Aorta (tissue), 5 donors: ENCODE data around the gene PSMD3. TPM values are rescaled to one million over a fixed set of nuclear protein-coding genes. Genes with fewer than 3 reads are reported as not detected.

Experiments
- ATAC-seq: fragments of 200-7000 bp; cut with Tn5 transposase; one replicate; pipeline ENCODE4 v1.9.1; 2022; ENCODE audit warnings: moderate library complexity; ENCODE audit not compliant: low FRiP score
- DNase-seq, 2 donors: peaks; one replicate each; pipeline ENCODE4 v3.0.0-alpha.2; 2020
- H3K27ac ChIP-seq, 2 donors: one replicate each; pipeline ENCODE4 v1.5.1; 2013; ENCODE audit warnings: low read length in 2 of 2, mild to moderate bottlenecking in 2 of 2, moderate library complexity in 2 of 2, control low read depth in 1 of 2, inconsistent platforms in 1 of 2, low read depth in 1 of 2
- H3K27me3 ChIP-seq, 2 donors: one replicate each; pipeline ENCODE4 v1.6.1; 2013; ENCODE audit warnings: control low read depth in 1 of 2, low read length in 1 of 2, mild to moderate bottlenecking in 1 of 2, moderate library complexity in 1 of 2; ENCODE audit not compliant: insufficient read depth in 2 of 2, control insufficient read depth in 1 of 2
- H3K36me3 ChIP-seq, 2 donors: one replicate each; pipeline ENCODE4 v1.6.1; 2013; ENCODE audit warnings: control low read depth in 1 of 2, low read length in 1 of 2, mild to moderate bottlenecking in 1 of 2; ENCODE audit not compliant: insufficient read depth in 2 of 2, control insufficient read depth in 1 of 2
- H3K4me1 ChIP-seq, 2 donors: one replicate each; pipeline ENCODE4 v1.6.1; 2013; ENCODE audit warnings: low read length in 2 of 2, control low read depth in 1 of 2, mild to moderate bottlenecking in 1 of 2, moderate library complexity in 1 of 2; ENCODE audit not compliant: insufficient read depth in 2 of 2, control insufficient read depth in 1 of 2
- H3K4me3 ChIP-seq, 2 donors: one replicate each; pipeline ENCODE4 v1.5.1; 2013; ENCODE audit warnings: low read length in 2 of 2, control low read depth in 1 of 2, mild to moderate bottlenecking in 1 of 2
- H3K9me3 ChIP-seq: one replicate; pipeline ENCODE4 v1.6.1; 2013; ENCODE audit warnings: mild to moderate bottlenecking, low read length; ENCODE audit not compliant: control insufficient read depth
- WGBS, 2 donors: extraction: QIAGEN DNeasy Blood & Tissue Kit; methylation state at CpG; one replicate each; pipeline ENCODE4 v1.1.7; 2013; 5-methylcytosine and 5-hydroxymethylcytosine counted together
- intact Hi-C, 2 donors: fragments of 100-400 bp; cut with DNase I; formaldehyde crosslinking; loops; one replicate each; pipeline versions ENCODE4 v1.14.2 to v1.15.0; 2022
- polyA plus RNA-seq, 2 donors: library from polyadenylated mRNA; stranded (reverse); fragments of 200-250 nt; gene quantifications; one replicate each; pipeline ENCODE4 v1.2.3, GENCODE V29; 2013
- total RNA-seq, 2 donors: library from RNA; stranded (reverse); fragmentation: NEBNext Ultra II Directional; extraction: Animal tissue kit (Norgen Biotek cat#: 25700); gene quantifications; one replicate each; pipeline ENCODE4 v1.2.1, GENCODE V29; 2021
- donor health status: healthy with polysubstance abuse.
- donor health status: Bipolar disorder and iron deficiency.
- donor health status: DM: no; HTN: no; CAD: no.
- donor health status: DM: no; HTN: no; CAD: no.
- donor health status: DM: yes; HTN: yes; CAD: no.

PSMD3 gene
- total and polyA plus RNA-seq, 4 donors: 27.0 to 60.9 (median 59.9) TPM

DNA sequence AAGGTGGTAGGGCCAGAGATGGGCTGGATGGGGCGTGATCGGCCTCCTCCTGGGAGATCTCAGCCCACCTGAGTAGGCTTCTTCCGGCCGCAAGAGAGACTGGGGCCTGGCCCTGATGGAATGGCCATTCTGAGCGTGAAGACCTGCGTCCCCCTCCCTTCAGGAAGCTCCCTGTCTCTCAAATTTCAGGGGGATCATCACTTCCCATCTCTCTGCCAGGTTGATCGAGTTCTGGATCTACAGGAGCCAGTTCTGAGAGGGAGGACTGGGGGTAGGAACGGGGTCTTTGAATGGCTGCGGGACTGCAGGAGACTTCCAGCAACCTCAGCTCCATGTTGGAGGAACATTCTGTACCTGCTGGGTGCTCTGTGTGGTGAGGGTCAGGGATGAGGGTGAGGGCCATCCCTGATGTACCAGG lies 27.1 kb upstream of the PSMD3 start:
- no peak for ATAC-seq
- 32 to 34% methylated on average over 9 of the region's 9 CpGs for WGBS, 2 donors
- H3K9me3 ChIP-seq: no peaks in the 10 kb centered on the region
- intact Hi-C loops: loop anchor here (2.0 kb wide), 1 partner anchor 25 kb away; no protein-coding TSS in a partner anchor
- no peaks in the 10 kb centered on the region for H3K4me1 ChIP-seq
- peak overlapping the region in 1 of 2 donors; percentile 36 for H3K27ac ChIP-seq
- DNase-seq: no peak
- H3K27me3 ChIP-seq: no peaks in the 10 kb centered on the region
- no peak overlapping the region for H3K4me3 ChIP-seq
- no peaks in the 10 kb centered on the region for H3K36me3 ChIP-seq

DNA sequence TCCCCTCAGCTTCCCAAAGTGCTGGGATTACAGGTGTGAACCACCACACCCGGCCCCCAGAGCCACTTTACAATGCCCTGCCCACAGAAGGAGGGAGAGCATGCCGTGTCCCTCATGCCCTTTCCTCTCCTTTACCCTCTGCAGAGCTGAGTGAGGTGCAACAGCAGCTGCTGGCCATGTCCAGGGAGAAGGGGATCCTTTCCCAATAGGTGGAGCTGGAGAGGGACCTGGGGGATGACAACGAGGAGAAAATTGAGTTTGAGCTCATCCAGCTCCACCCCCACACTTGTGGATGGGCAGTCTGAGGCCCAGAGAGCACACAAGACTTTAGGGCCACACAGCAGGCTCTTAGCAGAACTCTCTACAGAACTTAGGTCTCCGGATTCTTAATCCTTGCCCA lies 25.7 kb upstream of the PSMD3 start:
- WGBS, 2 donors: 62 to 71% methylated on average over 4 of the region's 4 CpGs

DNA sequence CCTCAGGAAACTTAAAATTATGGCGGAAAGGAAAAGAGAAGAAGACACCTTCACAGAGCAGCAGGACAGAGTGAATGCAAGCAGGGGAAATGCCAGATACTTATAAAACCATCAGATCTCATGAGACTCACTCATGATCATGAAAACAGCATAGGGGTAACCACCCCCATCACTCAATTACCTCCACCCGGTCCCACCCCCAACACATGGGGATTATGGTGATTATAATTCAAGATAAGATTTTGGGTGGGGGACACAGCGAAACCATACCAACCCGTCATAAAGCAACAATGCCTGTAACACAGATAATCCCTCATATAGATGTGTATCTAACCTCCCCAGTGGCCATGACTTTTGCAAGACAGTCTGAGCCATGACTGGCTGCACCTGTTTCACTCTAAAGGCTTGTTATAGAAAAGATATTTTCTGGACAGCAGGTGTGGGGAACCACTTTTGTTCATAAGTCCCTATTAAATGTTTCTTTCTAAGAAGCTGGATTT lies 24.8 kb upstream of the PSMD3 start:
- intact Hi-C loops: no loop called here

More for the DNA sequence above, 25.7 kb upstream of the PSMD3 start:
- Histone ChIP-seq H3K36me3 (no peaks in the 10 kb centered on the region), H3K27ac (no peak overlapping the region), H3K27me3 (no peaks in the 10 kb centered on the region), H3K9me3 (no peaks in the 10 kb centered on the region), H3K4me3 (no peak overlapping the region), H3K4me1 (no peaks in the 10 kb centered on the region)
- ATAC-seq (no peak), DNase-seq (no peak)
- intact Hi-C loops: no loop called here

DNA sequence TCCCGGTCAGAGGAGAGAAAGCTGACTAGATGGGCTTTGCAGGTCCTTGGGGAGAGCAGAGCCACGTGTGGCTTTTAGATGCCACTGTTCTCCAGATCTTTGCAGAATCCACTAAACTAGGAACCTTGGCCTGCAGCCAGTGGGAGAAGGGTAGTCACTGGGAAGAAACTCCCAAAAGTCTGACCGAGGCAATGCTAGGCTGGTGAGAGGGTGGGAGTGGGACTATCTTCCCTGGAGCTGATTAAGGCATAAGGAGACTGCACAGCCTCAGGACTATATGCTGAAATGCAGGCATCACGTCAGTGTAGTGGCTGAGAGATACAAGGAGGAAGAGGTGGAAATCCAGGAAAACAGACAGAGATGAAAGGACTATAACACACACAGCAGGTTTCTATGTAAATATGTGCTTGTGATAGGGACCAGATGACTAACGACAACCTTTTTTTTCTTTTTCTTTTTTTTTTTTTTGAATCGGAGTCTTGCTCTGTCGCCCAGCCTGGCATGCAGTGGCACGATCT lies 20.0 kb upstream of the PSMD3 start:
- H3K27me3 ChIP-seq: no peaks in the 10 kb centered on the region
- intact Hi-C loops: loop anchor here (5.0 to 10.0 kb wide), 2 partner anchors 38 to 96 kb away; partner anchors contain the start of genes IKZF3 (in 1 of the 2) and ZPBP2 (in 1 of the 2)
- H3K9me3 ChIP-seq: no peaks in the 10 kb centered on the region
- H3K27ac ChIP-seq: no peak overlapping the region
- H3K36me3 ChIP-seq: no peaks in the 10 kb centered on the region
- DNase-seq: no peak
- no peak overlapping the region for H3K4me3 ChIP-seq
- no peaks in the 10 kb centered on the region for H3K4me1 ChIP-seq
- 60 to 65% methylated on average over 8 of the region's 8 CpGs for WGBS, 2 donors
- ATAC-seq: no peak

More for the DNA sequence above, 24.8 kb upstream of the PSMD3 start:
- Histone ChIP-seq H3K27ac (no peak overlapping the region), H3K4me3 (no peak overlapping the region), H3K9me3 (no peaks in the 10 kb centered on the region), H3K36me3 (no peaks in the 10 kb centered on the region), H3K27me3 (no peaks in the 10 kb centered on the region), H3K4me1 (no peaks in the 10 kb centered on the region)
- 81 to 84% methylated on average over 4 of the region's 4 CpGs for WGBS, 2 donors
- ATAC-seq: no peak
- no peak for DNase-seq

DNA sequence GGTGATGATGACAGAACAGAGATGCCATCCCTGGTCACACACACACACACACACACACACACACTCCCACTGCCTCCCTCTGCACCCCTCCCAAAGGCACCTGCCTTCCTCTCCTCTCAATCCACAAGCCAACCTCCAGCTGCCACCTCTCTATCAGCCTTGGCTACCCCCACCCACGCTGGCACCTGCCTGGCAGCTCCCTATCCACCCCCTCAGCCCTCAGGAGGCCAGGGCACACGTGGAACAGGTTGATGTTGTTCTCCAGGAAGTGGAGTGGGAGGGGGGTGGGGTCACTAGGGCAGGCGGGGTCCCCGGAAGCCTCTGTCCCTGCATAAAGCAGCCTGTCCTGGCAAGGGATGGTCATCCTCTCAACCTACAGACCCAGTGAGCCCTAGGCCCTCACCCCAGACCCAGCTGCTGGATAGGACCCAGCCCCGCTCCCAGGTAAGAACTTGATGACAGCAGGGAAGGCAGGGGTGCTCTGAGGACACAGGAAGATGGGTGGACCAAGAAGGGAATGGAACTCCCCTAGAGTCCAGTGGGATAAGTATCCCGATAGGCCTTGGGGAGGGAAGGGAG lies 17.9 kb upstream of the PSMD3 start, which contains the start of gene GSDMA:
Gene GSDMA (plus strand): TSS at position 363 of the 579 bp plus-strand sequence. CDS start 2,684 bp downstream, outside the sequence.
- no peaks in the 10 kb centered on the region for H3K4me1 ChIP-seq
- no peak within 1 kb of the TSS for H3K27ac ChIP-seq
- WGBS, 2 donors: 63 to 71% methylated on average over 6 of the region's 6 CpGs
- ATAC-seq: no peak
- intact Hi-C loops: loop anchor here (5.0 to 10.0 kb wide), 2 partner anchors 40 to 98 kb away; partner anchors contain the start of genes IKZF3 (in 1 of the 2) and ZPBP2 (in 1 of the 2)
- no peak within 1 kb of the TSS for H3K4me3 ChIP-seq
- H3K9me3 ChIP-seq: no peaks in the 10 kb centered on the region
- no peak for DNase-seq
- no peaks in the 10 kb centered on the region for H3K36me3 ChIP-seq
- H3K27me3 ChIP-seq: no peaks in the 10 kb centered on the region

DNA sequence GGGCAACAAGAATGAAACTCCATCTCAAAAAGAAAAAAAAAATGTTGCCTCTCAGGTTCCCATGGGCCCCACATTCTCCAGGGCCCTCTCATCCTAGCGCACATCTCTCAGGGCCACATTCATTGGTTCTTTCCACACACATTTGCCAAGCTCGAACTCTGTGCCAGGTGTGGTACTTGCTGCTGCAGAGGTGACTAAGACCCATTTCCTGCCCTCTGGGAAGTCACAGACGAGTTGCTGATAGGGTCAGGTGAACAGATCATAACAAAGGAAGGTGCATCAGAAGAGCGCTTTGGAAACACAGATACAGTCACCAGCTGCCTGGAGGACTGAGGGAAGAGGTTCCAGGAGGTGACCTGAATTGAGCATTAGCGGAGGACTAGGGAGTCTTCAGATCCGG lies 16.8 kb upstream of the PSMD3 start:
- intact Hi-C loops: loop anchor here (5.0 to 10.0 kb wide), 2 partner anchors 42 to 99 kb away; partner anchors contain the start of genes IKZF3 (in 1 of the 2) and ZPBP2 (in 1 of the 2)
- WGBS, 2 donors: 83 to 86% methylated on average over 6 of the region's 6 CpGs
- no peaks in the 10 kb centered on the region for H3K36me3 ChIP-seq
- H3K27me3 ChIP-seq: no peaks in the 10 kb centered on the region
- H3K4me3 ChIP-seq: no peak overlapping the region
- DNase-seq (no peak), ATAC-seq (no peak)
- no peak overlapping the region for H3K27ac ChIP-seq
- H3K9me3 ChIP-seq: no peaks in the 10 kb centered on the region
- H3K4me1 ChIP-seq: no peaks in the 10 kb centered on the region

DNA sequence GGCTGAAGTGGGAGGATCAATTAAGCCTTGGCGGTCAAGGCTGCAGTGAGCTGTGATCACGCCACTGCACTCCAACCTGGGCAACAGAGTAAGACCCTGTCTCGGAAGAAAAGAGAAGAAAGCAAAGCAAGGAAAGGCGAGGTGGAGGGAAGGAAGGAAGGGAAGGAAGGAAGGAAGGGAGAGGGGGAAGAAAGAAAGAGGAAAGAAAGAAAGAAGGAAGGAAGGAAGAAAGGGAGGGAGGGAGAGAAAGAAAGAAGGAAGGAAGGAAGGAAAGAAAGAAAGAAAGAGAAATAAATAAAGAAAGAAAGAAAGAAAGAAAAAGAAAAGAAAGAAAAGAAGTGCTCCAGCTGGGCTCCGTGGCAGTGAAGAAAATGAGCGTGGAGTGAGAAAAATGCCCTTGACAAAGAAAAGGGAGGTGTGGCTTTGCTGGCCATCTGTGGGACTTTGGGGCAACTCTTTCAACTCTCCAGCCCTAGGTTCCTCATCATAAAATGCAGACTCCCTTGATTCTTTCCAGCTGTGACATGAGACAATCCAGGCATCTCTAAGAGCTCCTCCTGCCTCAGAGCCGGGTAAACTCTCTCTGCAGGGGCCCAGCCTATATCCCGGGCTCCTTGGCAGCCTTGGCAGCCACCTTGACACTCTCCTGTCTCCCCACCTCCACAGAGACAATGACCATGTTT lies 15.4 kb upstream of the PSMD3 start:
- intact Hi-C loops: loop anchor here in 1 of 2 donors (10.0 kb wide), 1 partner anchor 100 kb away; the partner anchor contains the start of genes IKZF3 and ZPBP2
- no peaks in the 10 kb centered on the region for H3K36me3 ChIP-seq
- WGBS, 2 donors: 56 to 60% methylated on average over 8 of the region's 8 CpGs

DNA sequence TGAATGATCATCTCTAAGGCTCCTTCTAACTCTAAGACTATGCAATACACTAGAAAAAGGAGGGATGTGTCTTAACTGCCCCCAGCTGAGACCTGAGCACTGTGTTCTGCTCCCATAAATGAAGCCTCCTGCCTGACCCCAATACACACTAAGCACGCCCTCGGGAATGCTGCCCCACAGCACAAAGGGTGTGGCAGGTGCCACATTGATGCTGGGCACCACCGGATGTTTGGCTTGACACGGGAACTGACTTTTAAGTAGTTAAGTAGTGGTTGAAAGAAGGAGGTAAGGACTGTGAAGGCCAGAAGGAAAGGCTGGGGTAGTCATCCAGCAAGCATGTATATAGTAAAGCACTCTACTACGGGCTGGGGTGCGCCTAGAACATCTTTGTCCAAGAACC lies 13.8 kb upstream of the PSMD3 start:
- no peak for DNase-seq
- no peak overlapping the region for H3K4me3 ChIP-seq
- ATAC-seq: no peak
- no peaks in the 10 kb centered on the region for H3K4me1 ChIP-seq
- H3K36me3 ChIP-seq: no peaks in the 10 kb centered on the region
- 77 to 83% methylated on average over 6 of the region's 6 CpGs for WGBS, 2 donors
- no peaks in the 10 kb centered on the region for H3K27me3 ChIP-seq
- intact Hi-C loops: loop anchor here in 1 of 2 donors (10.0 kb wide), 1 partner anchor 102 kb away; the partner anchor contains the start of genes IKZF3 and ZPBP2
- no peaks in the 10 kb centered on the region for H3K9me3 ChIP-seq
- no peak overlapping the region for H3K27ac ChIP-seq

More for the DNA sequence above, 15.4 kb upstream of the PSMD3 start:
- Histone ChIP-seq H3K9me3 (no peaks in the 10 kb centered on the region), H3K27ac (no peak overlapping the region), H3K4me1 (no peaks in the 10 kb centered on the region), H3K4me3 (no peak overlapping the region), H3K27me3 (no peaks in the 10 kb centered on the region)
- DNase-seq: no peak
- ATAC-seq: no peak
